BJ (cell line): Measurements from ENCODE around the gene ESYT2. TPM values are rescaled to one million over a fixed set of nuclear protein-coding genes. Genes with fewer than 3 reads are reported as not detected.

Experiments used
- CTCF ChIA-PET: fragments of 350-600 bp; formaldehyde crosslinking; extraction: SDS; loops from one replicate; lab custom pipeline; 2021; ENCODE audit warnings: antibody characterized with exemption, inconsistent platforms; lab: Yijun Ruan, JAX
- POLR2A ChIA-PET: fragments of 300-600 bp; sonication (Branson Sonifier 250); formaldehyde crosslinking; extraction: SDS; loops from one replicate; lab custom pipeline; 2021; ENCODE audit warnings: antibody characterized with exemption; lab: Charles Lee
- DNase-seq: peaks from one replicate; pipeline ENCODE4 v3.0.0-alpha.2; 2011; ENCODE audit warnings: low read depth
- H3K27me3 ChIP-seq: 2 replicates; pipeline ENCODE4 v1.6.0; 2011; ENCODE audit warnings: low read length; ENCODE audit not compliant: control insufficient read depth, insufficient read depth
- H3K36me3 ChIP-seq: 2 replicates; pipeline ENCODE4 v1.5.1; 2011; ENCODE audit warnings: low read length; ENCODE audit not compliant: control insufficient read depth, insufficient read depth
- H3K4me3 ChIP-seq: 2 replicates; pipeline ENCODE4 v1.5.1; 2011; ENCODE audit warnings: low read depth, mild to moderate bottlenecking, control low read depth, low read length
- polyA plus RNA-seq: library from polyadenylated mRNA; depleted of rRNA; stranded (reverse); fragments of >200 nt; gene quantifications from 2 replicates; pipeline ENCODE4 v1.2.3, GENCODE V29; 2011
- TF ChIP-seq, protein P1 (sequence below): IDR thresholded peaks from 2 replicates; pipeline ENCODE4 v1.5.1; 2011; ENCODE audit warnings: low read depth, mild to moderate bottlenecking, control low read depth, inconsistent platforms, low read length, moderate library complexity; ENCODE audit not compliant: insufficient read depth

ESYT2 gene
- polyA plus RNA-seq, 1 experiment: 49.2 TPM

DNA sequence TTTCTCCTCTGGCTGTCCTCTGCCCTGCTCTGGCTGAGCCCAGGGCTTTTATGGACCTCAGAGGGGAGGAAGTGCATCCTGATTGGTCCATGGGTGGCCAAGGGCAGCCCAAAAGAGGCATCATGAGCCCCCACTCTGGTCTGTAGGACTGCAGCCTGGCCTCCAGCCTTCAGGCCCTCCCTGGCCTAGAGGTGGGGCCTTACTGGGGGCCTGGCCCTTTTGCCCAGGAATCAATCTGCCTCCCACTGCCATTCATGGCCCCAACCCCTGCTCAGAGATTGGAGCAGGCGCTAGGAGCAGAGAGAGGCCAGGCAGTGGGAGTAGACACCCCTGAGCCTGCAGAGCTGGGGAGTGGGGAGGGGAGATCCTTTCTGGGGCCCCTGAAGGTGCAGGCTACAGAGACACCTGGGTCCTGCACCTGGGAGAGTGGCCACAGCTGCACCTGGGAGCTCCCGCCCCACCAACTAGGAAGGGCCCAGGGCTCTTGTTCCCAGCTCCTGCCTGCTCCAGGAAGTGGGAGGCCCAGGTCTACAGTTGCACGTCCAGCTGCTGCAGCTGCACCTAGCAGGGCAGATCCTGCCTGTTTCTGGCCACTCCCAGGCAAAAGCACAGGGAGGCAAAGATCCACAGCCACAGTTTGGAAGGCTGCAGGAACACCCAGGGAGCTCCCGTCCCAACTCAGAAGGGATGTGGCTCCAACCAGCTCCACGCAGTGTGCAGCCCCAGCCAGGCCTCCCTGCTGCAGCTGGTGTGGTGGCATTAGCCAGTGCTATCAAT is 20.6 kb upstream of the ESYT2 start:
- Histone ChIP-seq H3K36me3 (no peaks in the 10 kb centered on the region), H3K4me3 (no peak overlapping the region), H3K27me3 (no peaks in the 10 kb centered on the region)
- ChIA-PET POLR2A (no interaction called here), CTCF (no interaction called here)
- no peak for DNase-seq
- TF ChIP-seq, protein P1, sequence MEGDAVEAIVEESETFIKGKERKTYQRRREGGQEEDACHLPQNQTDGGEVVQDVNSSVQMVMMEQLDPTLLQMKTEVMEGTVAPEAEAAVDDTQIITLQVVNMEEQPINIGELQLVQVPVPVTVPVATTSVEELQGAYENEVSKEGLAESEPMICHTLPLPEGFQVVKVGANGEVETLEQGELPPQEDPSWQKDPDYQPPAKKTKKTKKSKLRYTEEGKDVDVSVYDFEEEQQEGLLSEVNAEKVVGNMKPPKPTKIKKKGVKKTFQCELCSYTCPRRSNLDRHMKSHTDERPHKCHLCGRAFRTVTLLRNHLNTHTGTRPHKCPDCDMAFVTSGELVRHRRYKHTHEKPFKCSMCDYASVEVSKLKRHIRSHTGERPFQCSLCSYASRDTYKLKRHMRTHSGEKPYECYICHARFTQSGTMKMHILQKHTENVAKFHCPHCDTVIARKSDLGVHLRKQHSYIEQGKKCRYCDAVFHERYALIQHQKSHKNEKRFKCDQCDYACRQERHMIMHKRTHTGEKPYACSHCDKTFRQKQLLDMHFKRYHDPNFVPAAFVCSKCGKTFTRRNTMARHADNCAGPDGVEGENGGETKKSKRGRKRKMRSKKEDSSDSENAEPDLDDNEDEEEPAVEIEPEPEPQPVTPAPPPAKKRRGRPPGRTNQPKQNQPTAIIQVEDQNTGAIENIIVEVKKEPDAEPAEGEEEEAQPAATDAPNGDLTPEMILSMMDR: no peak

DNA sequence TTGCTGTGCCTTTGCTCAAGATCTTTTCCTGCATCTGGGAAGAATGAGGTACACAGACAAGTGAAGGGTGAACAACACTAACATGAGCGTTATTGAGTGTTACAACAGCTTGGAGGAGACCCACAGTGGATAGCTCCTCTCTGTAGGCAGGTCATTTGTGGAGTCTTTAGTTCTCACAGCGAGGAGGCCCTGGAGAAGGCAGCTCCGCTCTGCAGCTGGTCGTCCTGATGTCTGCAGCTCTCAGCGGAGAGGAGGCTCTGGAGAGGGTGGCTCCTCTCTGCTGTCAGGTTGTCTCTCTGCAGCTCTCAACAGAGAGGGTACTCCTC is 20.1 kb upstream of the ESYT2 start:
- H3K4me3 ChIP-seq: no peak overlapping the region
- no peaks in the 10 kb centered on the region for H3K36me3 ChIP-seq
- ChIA-PET POLR2A (interaction anchor here (0.6 kb wide), 1 partner anchor 308 kb away, joined by 3 read pairs; no protein-coding TSS in a partner anchor), CTCF (no interaction called here)
- no peak for DNase-seq
- no peaks in the 10 kb centered on the region for H3K27me3 ChIP-seq
- TF ChIP-seq, protein P1: no peak

DNA sequence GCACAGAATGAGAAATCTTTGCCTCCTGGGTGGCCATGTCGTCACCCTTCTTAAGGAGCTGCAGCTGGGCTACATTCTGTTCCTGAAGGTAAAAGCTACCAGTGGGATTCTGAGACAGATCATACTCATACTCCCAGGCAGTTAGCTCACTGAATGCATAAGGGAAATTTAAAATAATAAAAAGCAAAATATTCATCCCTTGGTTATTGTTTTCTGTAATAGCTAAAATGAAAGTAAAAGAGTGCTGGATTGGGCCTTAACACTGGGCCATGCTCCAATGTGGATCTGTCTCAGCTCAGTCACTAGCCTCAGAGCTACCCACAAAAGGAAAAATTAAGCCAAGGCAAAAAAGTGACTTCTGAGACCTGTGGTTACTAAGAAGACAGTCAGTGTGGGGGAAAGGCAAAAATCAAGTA is 18.1 kb upstream of the ESYT2 start:
- POLR2A ChIA-PET: interaction anchor here (1.0 kb wide), 1 partner anchor 16 kb away, joined by 3 read pairs; no protein-coding TSS in a partner anchor
- DNase-seq: no peak
- Histone ChIP-seq H3K27me3 (no peaks in the 10 kb centered on the region), H3K36me3 (no peaks in the 10 kb centered on the region), H3K4me3 (no peak overlapping the region)
- CTCF ChIA-PET: no interaction called here
- TF ChIP-seq, protein P1: no peak

DNA sequence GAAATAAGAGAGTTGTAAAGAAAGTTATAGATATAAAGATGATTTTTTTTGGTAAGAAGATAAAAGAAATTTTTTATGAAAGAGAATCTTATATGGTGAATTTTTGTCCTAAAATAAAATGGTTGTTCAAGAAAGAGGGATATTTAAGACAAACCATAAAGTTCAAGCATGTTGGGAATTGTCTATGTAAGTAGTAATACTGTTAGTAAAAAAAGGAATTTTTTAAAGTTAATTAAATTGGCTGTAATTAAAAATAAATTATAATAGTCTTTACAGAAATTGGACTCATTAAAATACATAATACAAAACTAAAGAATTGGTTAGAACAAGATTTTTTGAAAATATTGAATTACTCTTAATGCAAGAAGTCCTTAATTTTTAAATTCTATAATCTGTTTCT is 17.0 kb upstream of the ESYT2 start:
- CTCF ChIA-PET: no interaction called here
- TF ChIP-seq, protein P1: no peak
- Histone ChIP-seq H3K36me3 (no peaks in the 10 kb centered on the region), H3K27me3 (no peaks in the 10 kb centered on the region), H3K4me3 (no peak overlapping the region)
- POLR2A ChIA-PET: no interaction called here
- DNase-seq: no peak

DNA sequence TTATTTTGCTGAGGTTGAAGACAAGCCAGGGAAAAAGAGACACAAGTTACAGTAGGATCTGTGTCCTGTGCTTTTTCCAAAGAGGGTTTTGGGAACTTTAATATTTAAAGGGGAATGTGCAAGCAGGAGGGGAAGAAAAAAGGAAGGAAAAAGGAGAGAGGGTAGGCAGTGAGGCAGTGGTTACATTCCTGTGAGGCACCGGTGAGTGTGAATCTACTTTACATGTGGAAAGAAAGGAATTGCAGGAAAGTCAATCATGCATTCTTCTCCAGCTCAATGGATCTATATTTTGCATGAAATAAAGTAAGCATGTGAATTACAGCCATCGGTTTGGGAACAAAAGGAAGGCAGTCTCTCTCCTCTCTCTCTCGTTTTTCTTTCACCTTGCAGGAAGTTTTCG is 14.5 kb upstream of the ESYT2 start:
- Histone ChIP-seq H3K36me3 (no peaks in the 10 kb centered on the region), H3K4me3 (no peak overlapping the region), H3K27me3 (no peaks in the 10 kb centered on the region; the same call in 1 of the 2 replicates)
- ChIA-PET POLR2A (no interaction called here), CTCF (no interaction called here)
- TF ChIP-seq, protein P1: no peak
- no peak for DNase-seq
